Mucosa of descending colon (tissue), 3 donors: ENCODE results near the gene OR51I2. TPM values are rescaled to one million over a fixed set of nuclear protein-coding genes. Genes with fewer than 3 reads are reported as not detected.

Experiments
- ATAC-seq: fragments of 200-7000 bp; cut with Tn5 transposase; one replicate; pipeline ENCODE4 v1.9.1; 2020; ENCODE audit warnings: mild to moderate bottlenecking, moderate library complexity
- DNase-seq, 3 donors: peaks; one replicate each; pipeline ENCODE4 v3.0.0-alpha.2; 2020
- H3K36me3 ChIP-seq: fragments of 200-600 bp; one replicate; pipeline ENCODE4 v1.8.0; 2021; ENCODE audit warnings: low read depth, mild to moderate bottlenecking
- H3K4me1 ChIP-seq: fragments of 200-600 bp; one replicate; pipeline ENCODE4 v1.8.0; 2021; ENCODE audit warnings: low read depth, mild to moderate bottlenecking
- H3K4me3 ChIP-seq: fragments of 200-600 bp; one replicate; pipeline ENCODE4 v1.8.0; 2021; ENCODE audit warnings: mild to moderate bottlenecking
- H3K9me3 ChIP-seq: fragments of 200-600 bp; one replicate; pipeline ENCODE4 v1.8.0; 2021; ENCODE audit warnings: mild to moderate bottlenecking
- intact Hi-C, 2 donors: fragments of 100-400 bp; cut with DNase I in 1 of 2; cut with micrococcal nuclease in 1 of 2; formaldehyde crosslinking; loops; one replicate each; pipeline versions ENCODE4 v1.11.0 to v1.11.1; 2022; cut with DNase I, micrococcal nuclease
- total RNA-seq, 3 donors: library from RNA; stranded (reverse); fragmentation: NEBNext Ultra II Directional in 2 of 3; extraction: Animal tissue kit (Norgen Biotek cat#: 25700) in 2 of 3; gene quantifications; one replicate each; pipeline versions ENCODE4 v1.2.1 to v1.2.4, GENCODE V29; 2021 to 2023
- TF ChIP-seq, protein P1 (sequence below): fragments of 200-600 bp; IDR thresholded peaks from one replicate; pipeline ENCODE4 v1.8.0; 2022; ENCODE audit warnings: antibody characterized with exemption, mild to moderate bottlenecking
- donor health status: DM: no; HTN: no; CAD: no; lungs with moderate emphysema.
- donor health status: DM: no; HTN: no; CAD: no.
- donor health status: DM: no; HTN: yes; CAD: no.

The OR51I2 gene
- total RNA-seq, 3 donors from 2014 or later = not detected

DNA sequence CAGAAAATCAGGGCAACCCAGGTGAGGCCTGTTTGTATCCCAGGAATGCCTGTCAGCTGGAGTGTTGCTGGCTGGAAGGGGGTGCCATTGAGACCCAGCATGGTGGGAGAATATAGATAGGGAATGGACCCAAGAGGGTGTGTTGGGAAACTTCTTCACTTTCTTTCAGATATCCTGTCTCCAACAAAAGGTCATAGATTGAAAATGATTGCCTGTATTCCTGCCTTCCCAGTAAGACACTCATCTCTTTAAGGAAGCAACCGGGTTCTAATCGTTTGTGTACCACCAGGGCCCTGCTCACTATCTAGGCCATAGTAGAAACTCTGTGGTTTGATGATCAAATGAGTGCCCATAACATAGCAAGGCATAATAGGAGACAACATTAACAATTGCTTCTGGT, 7.7 kb upstream of the OR51I2 start, which contains the start of gene OR51I1:
TSS of gene OR51I1 (minus strand) at position 101 of the 400 bp plus-strand sequence. CDS start at position 101, 0 bp downstream.
- ATAC-seq = no peak
- no peak within 1 kb of the TSS for H3K4me3 ChIP-seq
- intact Hi-C loops = no loop called here

DNA sequence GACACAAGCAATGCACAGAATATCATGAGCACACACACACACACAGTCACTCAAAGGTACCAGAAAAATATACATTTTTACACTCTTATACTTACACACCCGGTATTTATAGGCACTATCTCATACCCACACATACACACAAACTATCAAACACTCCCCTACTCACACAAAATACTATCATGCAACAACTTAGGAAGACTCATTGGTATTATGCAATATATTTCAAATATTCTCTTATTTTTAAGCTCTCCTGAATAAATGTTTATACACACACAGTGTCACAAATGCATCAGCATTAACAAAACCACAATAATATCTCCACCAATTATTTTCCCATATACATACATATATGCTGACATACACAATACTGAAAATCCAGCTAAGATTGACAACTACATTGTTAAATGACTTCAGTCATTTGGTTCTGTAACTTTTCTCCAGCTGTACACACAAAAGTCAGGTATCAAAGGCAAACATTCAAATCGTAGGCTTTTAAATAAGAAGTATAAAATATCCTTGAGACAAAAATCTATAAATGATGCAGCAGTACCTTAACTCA, 5.2 kb upstream of the OR51I2 start:
- no peak for DNase-seq
- TF ChIP-seq, protein P1, sequence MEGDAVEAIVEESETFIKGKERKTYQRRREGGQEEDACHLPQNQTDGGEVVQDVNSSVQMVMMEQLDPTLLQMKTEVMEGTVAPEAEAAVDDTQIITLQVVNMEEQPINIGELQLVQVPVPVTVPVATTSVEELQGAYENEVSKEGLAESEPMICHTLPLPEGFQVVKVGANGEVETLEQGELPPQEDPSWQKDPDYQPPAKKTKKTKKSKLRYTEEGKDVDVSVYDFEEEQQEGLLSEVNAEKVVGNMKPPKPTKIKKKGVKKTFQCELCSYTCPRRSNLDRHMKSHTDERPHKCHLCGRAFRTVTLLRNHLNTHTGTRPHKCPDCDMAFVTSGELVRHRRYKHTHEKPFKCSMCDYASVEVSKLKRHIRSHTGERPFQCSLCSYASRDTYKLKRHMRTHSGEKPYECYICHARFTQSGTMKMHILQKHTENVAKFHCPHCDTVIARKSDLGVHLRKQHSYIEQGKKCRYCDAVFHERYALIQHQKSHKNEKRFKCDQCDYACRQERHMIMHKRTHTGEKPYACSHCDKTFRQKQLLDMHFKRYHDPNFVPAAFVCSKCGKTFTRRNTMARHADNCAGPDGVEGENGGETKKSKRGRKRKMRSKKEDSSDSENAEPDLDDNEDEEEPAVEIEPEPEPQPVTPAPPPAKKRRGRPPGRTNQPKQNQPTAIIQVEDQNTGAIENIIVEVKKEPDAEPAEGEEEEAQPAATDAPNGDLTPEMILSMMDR = no peak
- intact Hi-C loops = no loop called here

More for the DNA sequence above, 7.7 kb upstream of the OR51I2 start, which contains the start of gene OR51I1:
- no peaks in the 10 kb centered on the region for H3K4me1 ChIP-seq
- TF ChIP-seq, protein P1 = no peak
- H3K36me3 ChIP-seq = no peaks in the 10 kb centered on the region
- no peak for DNase-seq
- no peaks in the 10 kb centered on the region for H3K9me3 ChIP-seq

DNA sequence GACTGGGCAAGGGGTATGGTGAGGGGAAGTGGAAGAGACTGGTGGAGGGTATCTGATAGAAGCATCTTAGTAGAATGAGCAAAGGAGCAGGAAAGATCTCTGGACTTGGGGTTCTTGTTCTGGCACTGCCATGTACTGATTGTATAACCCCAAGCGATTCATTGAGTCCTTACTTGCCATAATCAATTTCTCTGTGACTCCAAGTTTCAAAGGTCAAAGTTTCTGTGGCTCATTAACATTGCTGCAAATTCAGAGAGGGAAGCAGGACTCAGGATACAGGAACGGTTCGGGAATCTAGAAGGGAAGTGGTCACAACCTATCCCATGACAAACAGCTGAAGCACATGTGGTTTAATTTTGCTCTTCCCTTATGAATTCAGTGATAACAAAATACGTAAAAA, 309 bp downstream of the OR51I2 start:
- no peaks in the 10 kb centered on the region for H3K36me3 ChIP-seq
- no peaks in the 10 kb centered on the region for H3K9me3 ChIP-seq
- no peak overlapping the region for H3K4me3 ChIP-seq
- no peaks in the 10 kb centered on the region for H3K4me1 ChIP-seq
- TF ChIP-seq, protein P1 = no peak
- intact Hi-C loops = no loop called here
- ATAC-seq (no peak), DNase-seq (no peak)

More for the DNA sequence above, 5.2 kb upstream of the OR51I2 start:
- ATAC-seq = no peak
- Histone ChIP-seq H3K4me1 (no peaks in the 10 kb centered on the region), H3K4me3 (no peak overlapping the region), H3K9me3 (no peaks in the 10 kb centered on the region), H3K36me3 (no peaks in the 10 kb centered on the region)

DNA sequence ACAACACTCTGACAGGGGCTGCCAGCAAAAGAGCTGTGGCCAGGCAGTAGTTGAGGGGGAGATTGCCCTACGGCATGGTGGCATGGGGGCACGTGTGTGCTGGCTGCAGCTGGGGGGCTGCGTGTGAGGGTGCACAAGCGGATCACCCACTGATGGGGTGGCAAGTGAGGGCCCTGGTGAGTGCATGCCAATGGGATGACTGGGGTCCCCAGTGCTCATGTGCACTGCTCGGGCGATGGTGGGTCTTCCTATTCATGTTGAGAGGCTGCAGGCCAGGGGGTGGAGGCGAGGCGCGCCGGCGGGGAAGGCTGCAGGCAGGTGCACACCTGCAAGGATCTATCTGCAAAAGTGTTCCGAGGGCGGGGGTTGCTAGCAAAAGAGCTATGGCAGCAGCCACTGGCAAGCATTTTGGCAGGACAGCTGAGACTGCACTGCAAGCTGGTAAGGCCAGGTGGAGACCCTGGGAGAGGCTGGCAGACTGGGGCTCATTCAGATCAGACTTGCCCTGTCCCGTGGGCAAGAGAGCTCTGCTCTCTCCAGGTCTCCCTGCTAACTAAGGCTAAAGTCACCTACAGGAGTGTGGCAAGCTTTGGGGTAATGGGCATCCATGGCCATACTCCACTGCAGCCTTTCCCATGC, 12.0 kb downstream of the OR51I2 start:
- no peak overlapping the region for H3K4me3 ChIP-seq
- no peak for ATAC-seq
- no peaks in the 10 kb centered on the region for H3K36me3 ChIP-seq
- intact Hi-C loops = no loop called here
- H3K9me3 ChIP-seq = no peaks in the 10 kb centered on the region
- TF ChIP-seq, protein P1 = no peak
- peak in 1 of 3 donors; percentile 36 for DNase-seq
- H3K4me1 ChIP-seq = no peaks in the 10 kb centered on the region

DNA sequence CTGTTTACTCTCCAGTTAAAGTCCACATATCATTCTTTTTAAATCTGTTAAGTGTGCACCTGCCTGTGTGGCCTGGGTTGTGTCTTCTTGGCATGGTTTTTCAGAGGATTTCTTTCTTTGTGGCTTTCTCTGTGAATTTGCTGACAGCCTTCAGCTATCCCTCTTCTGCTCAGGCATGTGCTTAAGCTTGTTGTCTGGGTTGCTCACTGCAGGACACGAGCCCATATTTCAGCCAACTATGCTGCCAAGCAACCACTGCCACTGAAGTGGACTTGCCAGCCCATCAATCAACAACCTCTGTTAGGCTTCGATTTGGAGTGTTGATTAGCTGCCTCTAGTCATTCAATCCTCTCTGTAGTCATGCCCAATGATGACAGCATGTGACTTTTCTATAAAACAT, 18.4 kb downstream of the OR51I2 start:
- DNase-seq (no peak), ATAC-seq (no peak)
- TF ChIP-seq, protein P1 = no peak
- Histone ChIP-seq H3K4me1 (no peaks in the 10 kb centered on the region), H3K9me3 (no peaks in the 10 kb centered on the region), H3K36me3 (no peaks in the 10 kb centered on the region), H3K4me3 (no peak overlapping the region)
- intact Hi-C loops = no loop called here
